Activated T-cell treated with anti-CD3 and anti-CD28 coated beads, Interleukin-2, amount 50 U/mL, for 4 hours (primary cell): ENCODE measurements around the gene SNX25. TPM values are rescaled to one million over a fixed set of nuclear protein-coding genes. Genes with fewer than 3 reads are reported as not detected.

Source experiments
- ATAC-seq, 2 donors: fragments of 200-7000 bp; cut with Tn5 transposase; one replicate each; pipeline ENCODE4 v1.10.0; 2021
- DNase-seq: peaks from one replicate; pipeline ENCODE4 v3.0.0-alpha.2; 2020
- H3K27me3 Mint-ChIP-seq: one replicate; pipeline ENCODE4 v1.8.0; 2021; ENCODE audit warnings: low read depth, mixed read lengths
- H3K36me3 Mint-ChIP-seq: one replicate; pipeline ENCODE4 v1.8.0; 2022; ENCODE audit warnings: mixed read lengths; ENCODE audit not compliant: insufficient read depth
- H3K4me1 Mint-ChIP-seq: one replicate; pipeline ENCODE4 v1.8.0; 2021; ENCODE audit warnings: low read depth, mixed read lengths
- H3K4me3 Mint-ChIP-seq: one replicate; pipeline ENCODE4 v1.8.0; 2021; ENCODE audit warnings: mild to moderate bottlenecking, moderate library complexity, mixed read lengths
- H3K9me3 Mint-ChIP-seq: one replicate; pipeline ENCODE4 v1.8.0; 2021; ENCODE audit warnings: mixed read lengths
- total RNA-seq, 3 donors: library from RNA; stranded (reverse); gene quantifications; one replicate each; pipeline ENCODE4 v1.2.1, GENCODE V29; 2021

SNX25 gene
- total RNA-seq, 3 donors from 2014 or later: 9.5 to 10.9 (median 10.3) TPM

GRCh38 chr4:185332575-185333464 is 123.4 kb downstream of the SNX25 start:
- DNase-seq: no peak
- peaks cover 38% of the 10 kb centered on the region for H3K36me3 Mint-ChIP-seq
- no peak overlapping the region for H3K4me3 Mint-ChIP-seq
- H3K27me3 Mint-ChIP-seq: no peaks in the 10 kb centered on the region
- no peaks in the 10 kb centered on the region for H3K4me1 Mint-ChIP-seq
- no peaks in the 10 kb centered on the region for H3K9me3 Mint-ChIP-seq
- no peak for ATAC-seq

- H3K27me3 Mint-ChIP-seq: no peaks in the 10 kb centered on the region
- H3K4me3 Mint-ChIP-seq: no peak overlapping the region
- peaks cover 34% of the 10 kb centered on the region for H3K36me3 Mint-ChIP-seq
- ATAC-seq (no peak), DNase-seq (no peak)
- peaks cover 1% of the 10 kb centered on the region for H3K4me1 Mint-ChIP-seq
- no peaks in the 10 kb centered on the region for H3K9me3 Mint-ChIP-seq
Measured at GRCh38 chr4:185334326-185334725, 124.9 kb downstream of the SNX25 start.

- peaks cover 31% of the 10 kb centered on the region for H3K36me3 Mint-ChIP-seq
- H3K9me3 Mint-ChIP-seq: no peaks in the 10 kb centered on the region
- ATAC-seq (no peak), DNase-seq (no peak)
- H3K4me1 Mint-ChIP-seq: peaks cover 13% of the 10 kb centered on the region
- H3K4me3 Mint-ChIP-seq: no peak overlapping the region
- no peaks in the 10 kb centered on the region for H3K27me3 Mint-ChIP-seq
Measured at GRCh38 chr4:185335579-185335978, 126.2 kb downstream of the SNX25 start.

GRCh38 chr4:185339941-185340340 is 130.5 kb downstream of the SNX25 start:
- DNase-seq (no peak), ATAC-seq (no peak)
- Mint-ChIP-seq H3K36me3 (peaks cover 38% of the 10 kb centered on the region), H3K4me1 (peaks cover 41% of the 10 kb centered on the region), H3K27me3 (no peaks in the 10 kb centered on the region), H3K9me3 (no peaks in the 10 kb centered on the region), H3K4me3 (no peak overlapping the region)

GRCh38 chr4:185341377-185341776 is 132.0 kb downstream of the SNX25 start:
- no peak for DNase-seq
- peaks cover 46% of the 10 kb centered on the region for H3K4me1 Mint-ChIP-seq
- H3K9me3 Mint-ChIP-seq: no peaks in the 10 kb centered on the region
- no peaks in the 10 kb centered on the region for H3K27me3 Mint-ChIP-seq
- ATAC-seq: no peak
- peaks cover 31% of the 10 kb centered on the region for H3K36me3 Mint-ChIP-seq
- no peak overlapping the region for H3K4me3 Mint-ChIP-seq

- Mint-ChIP-seq H3K36me3 (peaks cover 29% of the 10 kb centered on the region), H3K4me3 (no peak overlapping the region), H3K27me3 (no peaks in the 10 kb centered on the region), H3K9me3 (no peaks in the 10 kb centered on the region), H3K4me1 (peaks cover 46% of the 10 kb centered on the region)
- ATAC-seq (peak in 1 of 2 donors; percentile 69), DNase-seq (no peak)
Measured at GRCh38 chr4:185341841-185342240, 132.4 kb downstream of the SNX25 start.

GRCh38 chr4:185343726-185344581 is 134.6 kb downstream of the SNX25 start:
- ATAC-seq (no peak), DNase-seq (no peak)
- H3K36me3 Mint-ChIP-seq: peaks cover 39% of the 10 kb centered on the region
- no peaks in the 10 kb centered on the region for H3K27me3 Mint-ChIP-seq
- no peaks in the 10 kb centered on the region for H3K9me3 Mint-ChIP-seq
- H3K4me1 Mint-ChIP-seq: peaks cover 46% of the 10 kb centered on the region
- H3K4me3 Mint-ChIP-seq: no peak overlapping the region

- H3K4me3 Mint-ChIP-seq: no peak overlapping the region
- H3K27me3 Mint-ChIP-seq: no peaks in the 10 kb centered on the region
- ATAC-seq (no peak), DNase-seq (no peak)
- peaks cover 40% of the 10 kb centered on the region for H3K4me1 Mint-ChIP-seq
- H3K36me3 Mint-ChIP-seq: peaks cover 42% of the 10 kb centered on the region
- no peaks in the 10 kb centered on the region for H3K9me3 Mint-ChIP-seq
Measured at GRCh38 chr4:185344743-185345538, 135.5 kb downstream of the SNX25 start.

- H3K27me3 Mint-ChIP-seq: no peaks in the 10 kb centered on the region
- ATAC-seq: no peak
- DNase-seq: no peak
- peaks cover 54% of the 10 kb centered on the region for H3K36me3 Mint-ChIP-seq
- peaks cover 23% of the 10 kb centered on the region for H3K4me1 Mint-ChIP-seq
- H3K4me3 Mint-ChIP-seq: no peak overlapping the region
- H3K9me3 Mint-ChIP-seq: no peaks in the 10 kb centered on the region
Measured at GRCh38 chr4:185346975-185347601, 137.7 kb downstream of the SNX25 start.

- H3K36me3 Mint-ChIP-seq: peaks cover 64% of the 10 kb centered on the region
- no peaks in the 10 kb centered on the region for H3K4me1 Mint-ChIP-seq
- no peak overlapping the region for H3K4me3 Mint-ChIP-seq
- H3K27me3 Mint-ChIP-seq: no peaks in the 10 kb centered on the region
- DNase-seq (no peak), ATAC-seq (no peak)
- no peaks in the 10 kb centered on the region for H3K9me3 Mint-ChIP-seq
Measured at GRCh38 chr4:185351691-185352090, 142.3 kb downstream of the SNX25 start.

- Mint-ChIP-seq H3K36me3 (peaks cover 59% of the 10 kb centered on the region), H3K4me3 (no peak overlapping the region), H3K4me1 (no peaks in the 10 kb centered on the region), H3K27me3 (no peaks in the 10 kb centered on the region), H3K9me3 (no peaks in the 10 kb centered on the region)
- ATAC-seq: no peak
- DNase-seq: no peak
Measured at GRCh38 chr4:185352202-185352601, 142.8 kb downstream of the SNX25 start.

GRCh38 chr4:185352741-185353140 is 143.3 kb downstream of the SNX25 start:
- Mint-ChIP-seq H3K9me3 (no peaks in the 10 kb centered on the region), H3K4me1 (no peaks in the 10 kb centered on the region), H3K4me3 (no peak overlapping the region), H3K27me3 (no peaks in the 10 kb centered on the region), H3K36me3 (peaks cover 58% of the 10 kb centered on the region)
- ATAC-seq: no peak
- DNase-seq: no peak

GRCh38 chr4:185357211-185357610 is 147.8 kb downstream of the SNX25 start:
- DNase-seq (no peak), ATAC-seq (no peak)
- peaks cover 37% of the 10 kb centered on the region for H3K36me3 Mint-ChIP-seq
- no peaks in the 10 kb centered on the region for H3K4me1 Mint-ChIP-seq
- no peaks in the 10 kb centered on the region for H3K9me3 Mint-ChIP-seq
- no peaks in the 10 kb centered on the region for H3K27me3 Mint-ChIP-seq
- no peak overlapping the region for H3K4me3 Mint-ChIP-seq
